Stimulated activated CD4-positive, alpha-beta T cell treated with anti-CD3 and anti-CD28 coated beads, TNF-alpha, amount 100 ng/mL, for 24 hours (primary cell): Measurements from ENCODE around the gene DIO3.

ENCODE experiments used
- DNase-seq, 3 experiments: peaks; one replicate each; pipeline ENCODE4 v3.0.0-alpha.2; 2020; ENCODE audit warnings: low read depth in 3 of 3

DIO3 gene

GRCh38 chr14:101561145-101561896 lies at the start of gene DIO3:
Gene DIO3, plus strand, starts transcription at chr14:101561495.
- DNase-seq = no peak

- no peak for DNase-seq
These were observed 49.5 kb upstream of the DIO3 start for GRCh38 chr14:101511620-101512375.

DNA sequence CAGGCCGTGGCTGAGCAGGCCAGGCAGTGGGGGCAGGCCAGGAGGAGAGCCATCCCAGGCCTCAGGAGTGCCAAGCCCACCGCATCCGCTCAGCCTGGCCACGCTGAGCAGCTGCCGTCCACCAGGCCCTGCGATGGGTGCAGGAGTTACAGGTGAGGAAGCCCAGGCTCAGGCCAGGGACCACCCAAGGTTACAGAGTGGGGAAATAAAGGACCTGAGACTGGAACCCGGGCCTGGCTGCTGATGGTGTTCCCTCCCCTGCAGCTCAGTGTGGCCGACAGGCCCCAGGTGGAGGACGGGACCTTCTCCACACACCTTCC lies 49.0 kb upstream of the DIO3 start:
- no peak for DNase-seq

GRCh38 chr14:101514136-101514535 lies 47.2 kb upstream of the DIO3 start:
- DNase-seq = no peak

DNA sequence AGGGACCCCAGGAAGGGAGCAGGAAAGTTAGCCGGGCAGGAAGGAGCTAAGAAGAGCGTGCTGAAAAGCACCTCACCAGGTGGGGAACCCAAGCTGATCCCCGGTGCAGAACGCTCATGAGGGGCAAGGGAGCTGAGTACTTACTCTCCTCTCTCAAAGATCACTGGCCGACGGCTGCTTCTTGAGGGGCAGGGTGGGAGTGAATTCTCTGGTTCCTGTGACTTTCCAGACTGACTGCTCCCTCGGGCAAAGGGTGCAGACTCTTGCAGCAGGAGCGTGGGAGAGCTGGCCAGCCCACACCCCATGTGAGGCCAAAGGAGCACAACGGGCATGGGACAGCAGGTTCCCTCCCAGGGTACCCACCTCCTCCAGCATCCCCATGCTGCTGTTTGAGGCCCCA lies 44.9 kb upstream of the DIO3 start:
- DNase-seq = no peak

DNA sequence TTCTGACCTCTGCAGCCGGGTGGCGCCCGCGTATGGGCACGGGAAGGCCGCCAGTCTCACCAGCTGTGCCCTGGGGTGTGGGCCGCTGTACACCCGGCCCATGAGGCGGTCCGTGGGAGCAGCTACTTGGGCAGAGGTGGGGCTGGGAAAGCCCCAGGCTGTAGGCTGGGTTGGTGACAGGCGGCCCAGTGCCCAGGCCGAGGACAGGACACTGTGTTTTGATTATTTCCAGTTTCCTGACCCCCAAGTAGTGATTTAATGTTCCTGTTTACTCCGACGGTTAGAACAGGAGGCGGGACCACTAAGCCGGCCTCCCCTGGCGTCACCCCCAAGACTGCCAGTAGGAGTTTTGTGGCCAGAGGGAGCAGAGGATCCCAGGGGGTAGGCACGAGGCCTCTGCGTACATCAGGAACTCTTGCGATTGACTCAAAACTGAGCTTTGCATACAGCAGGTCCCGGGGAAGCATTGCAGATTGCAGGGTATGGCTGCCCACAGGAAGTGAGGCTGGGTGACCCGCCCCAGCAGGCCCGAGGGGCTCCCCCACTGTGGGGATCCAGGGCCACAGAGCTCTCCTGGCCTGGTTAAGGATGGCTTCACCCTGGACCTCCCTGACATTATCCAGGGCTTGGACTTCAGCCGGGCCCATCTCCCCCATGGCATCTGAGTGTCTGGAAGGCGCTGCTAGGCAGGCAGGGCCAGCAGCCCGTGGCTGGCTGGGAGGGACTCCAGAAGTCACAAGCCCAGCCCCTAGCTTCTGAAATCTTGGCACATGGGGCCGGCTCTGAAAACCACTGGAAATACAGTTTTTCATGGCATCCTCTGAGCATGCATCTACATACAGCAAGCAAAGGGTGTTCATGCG lies 42.5 kb upstream of the DIO3 start:
- DNase-seq = no peak

DNA sequence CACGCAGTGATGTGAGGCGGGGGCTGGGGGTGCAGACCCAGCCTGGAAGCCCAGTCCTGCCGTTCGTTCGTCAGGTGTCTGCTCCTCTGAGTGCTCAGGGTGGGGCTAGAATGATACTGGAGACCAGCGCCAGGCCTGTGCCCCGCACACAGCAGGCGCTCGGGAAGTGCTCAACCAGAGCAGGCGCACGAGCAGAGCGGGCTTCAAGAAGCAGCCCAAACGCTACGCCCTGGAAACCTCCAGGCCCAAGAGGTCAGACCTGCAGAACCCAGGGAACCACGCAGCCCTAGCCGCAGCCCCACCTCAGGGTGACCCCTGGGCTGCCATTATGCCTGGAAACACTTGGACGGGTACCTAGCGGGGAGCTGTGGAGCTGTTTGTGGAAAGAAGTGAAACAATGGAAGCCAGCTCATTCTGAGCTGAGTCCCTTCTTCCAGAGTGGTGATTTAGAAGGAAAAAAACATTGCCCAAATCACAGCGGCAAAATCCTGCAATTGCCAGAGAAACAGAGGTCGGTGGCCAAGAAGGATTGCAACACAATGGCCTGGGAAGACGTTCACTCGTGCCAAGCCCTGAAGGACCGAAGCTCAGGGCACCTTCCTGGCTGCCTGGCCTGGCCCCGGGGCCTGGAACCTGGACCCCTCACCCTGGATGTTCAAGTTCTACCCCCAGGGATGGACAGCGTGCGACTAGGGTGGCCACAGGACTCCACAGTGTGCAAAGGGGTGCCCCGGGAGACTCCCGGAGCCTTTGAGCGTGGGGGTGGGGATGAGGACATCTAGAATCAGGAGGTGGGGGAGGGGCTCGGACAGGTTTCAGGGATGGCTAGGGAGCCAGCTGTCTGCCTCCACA lies 40.4 kb upstream of the DIO3 start:
- no peak for DNase-seq

GRCh38 chr14:101521473-101521915 lies 39.8 kb upstream of the DIO3 start:
- no peak for DNase-seq

DNA sequence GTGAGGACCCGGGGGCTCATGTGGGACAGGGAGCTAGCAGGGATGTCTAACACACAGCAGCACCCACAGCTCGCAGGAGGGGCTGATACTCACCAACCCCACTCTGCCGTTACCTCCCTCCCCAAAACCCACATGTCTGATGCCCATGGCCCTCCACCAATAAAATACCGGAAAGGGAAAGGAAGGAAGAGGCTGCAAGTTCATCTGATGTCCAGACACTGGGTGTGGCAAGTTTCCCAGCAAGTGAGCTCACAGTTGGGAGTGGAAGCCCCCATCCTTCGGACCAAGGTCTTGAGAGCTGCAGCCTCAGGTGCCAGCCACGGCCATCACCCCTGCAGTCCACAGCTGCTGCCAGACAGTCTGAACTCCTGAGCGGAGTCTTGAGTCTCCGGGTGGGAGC lies 39.3 kb upstream of the DIO3 start:
- DNase-seq = no peak

GRCh38 chr14:101525640-101526527 lies 35.4 kb upstream of the DIO3 start:
- no peak for DNase-seq

DNA sequence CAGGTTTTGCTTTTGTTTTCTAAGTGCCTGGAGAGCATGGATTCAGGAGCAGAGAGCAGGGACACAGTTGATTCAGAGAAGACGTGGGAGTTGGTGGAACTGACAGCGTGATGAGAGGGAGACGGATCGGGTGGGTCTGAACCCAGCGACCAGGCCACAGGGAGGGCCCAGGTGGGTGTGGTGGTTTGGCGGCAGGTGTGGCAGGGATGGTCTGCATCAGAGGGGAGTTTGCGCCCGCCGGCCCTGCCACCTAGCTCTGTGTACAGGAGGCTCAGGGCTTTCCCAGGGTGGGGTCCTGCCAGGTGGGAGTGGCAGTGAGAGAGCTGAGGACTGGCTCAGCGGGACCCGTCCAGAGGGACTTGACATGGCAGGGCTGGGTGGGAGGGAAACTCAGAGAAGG lies 33.3 kb upstream of the DIO3 start:
- no peak for DNase-seq

- no peak for DNase-seq
These were observed 32.2 kb upstream of the DIO3 start for GRCh38 chr14:101529079-101529478.

- DNase-seq = no peak
These were observed 27.1 kb upstream of the DIO3 start for GRCh38 chr14:101534198-101534597.

DNA sequence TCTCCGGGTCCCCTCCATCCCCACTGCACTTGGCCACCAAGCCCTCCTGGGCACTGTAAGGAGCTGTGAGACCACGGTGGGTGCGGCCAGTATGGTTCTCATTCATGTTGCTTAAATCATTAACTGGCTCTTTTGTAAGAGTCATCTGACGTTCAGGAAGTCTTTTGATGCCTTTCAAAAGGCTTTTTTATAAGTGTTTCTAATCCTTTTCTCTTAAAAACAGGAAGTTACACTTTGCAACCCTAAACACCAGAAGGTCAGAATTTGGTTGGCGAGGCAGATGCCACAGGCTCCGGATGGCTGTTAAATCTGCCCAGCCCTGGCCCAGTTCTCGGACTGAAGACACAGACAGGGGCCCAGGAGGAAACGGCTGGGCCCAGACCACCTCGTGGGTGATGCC lies 26.1 kb upstream of the DIO3 start:
- DNase-seq = no peak

GRCh38 chr14:101535701-101536207 lies 25.5 kb upstream of the DIO3 start:
- DNase-seq = no peak

DNA sequence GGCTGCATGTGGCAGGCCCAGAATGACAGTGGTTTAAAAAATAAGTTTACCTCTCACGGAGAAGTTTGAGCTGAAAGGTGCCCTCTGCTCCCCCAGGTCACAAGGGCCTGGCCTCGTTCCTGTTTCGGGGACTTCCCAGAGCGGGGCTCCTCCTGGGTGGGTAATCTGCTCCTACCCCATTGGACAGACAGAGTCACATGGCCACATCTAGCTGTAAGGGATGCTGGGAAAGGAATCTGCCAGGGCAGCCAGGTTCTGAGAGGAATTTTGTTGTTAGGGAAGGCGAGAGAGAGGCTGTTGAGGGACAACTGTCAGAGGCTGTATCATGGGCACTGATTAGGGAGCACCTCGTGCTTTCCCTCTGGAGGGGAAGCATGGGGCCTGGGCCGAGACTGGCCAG lies 24.0 kb upstream of the DIO3 start:
- DNase-seq = no peak

GRCh38 chr14:101538878-101539277 lies 22.4 kb upstream of the DIO3 start:
- no peak for DNase-seq

DNA sequence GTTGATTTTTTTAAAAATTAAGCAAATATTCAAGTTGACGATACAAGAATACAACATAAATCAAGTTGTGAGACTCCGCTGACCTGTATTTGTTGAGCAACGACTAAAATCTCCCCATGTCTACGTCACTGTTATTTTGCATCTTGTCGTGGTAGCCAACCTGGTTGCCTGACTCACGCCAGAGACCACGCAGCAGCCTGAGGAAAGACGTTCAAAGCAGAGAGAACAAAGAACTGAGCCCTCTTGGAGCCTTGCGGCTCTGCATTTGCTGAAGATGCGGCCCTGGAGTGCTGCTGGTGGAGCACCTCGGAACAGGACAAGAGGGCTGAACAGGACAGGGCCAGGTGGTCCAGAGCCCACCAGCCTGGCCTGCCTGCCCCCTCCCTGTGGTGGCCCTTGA lies 21.4 kb upstream of the DIO3 start:
- DNase-seq = no peak

- DNase-seq = no peak
These were observed 20.5 kb upstream of the DIO3 start for GRCh38 chr14:101540481-101541462.
